SK-N-SH (cell line): ENCODE results near the gene LPAR1.

Experiments
- ELF1 ChIP-seq: IDR thresholded peaks from 2 replicates; pipeline ENCODE4 v1.4.0; 2012
- EZH2phosphoT487 ChIP-seq: fragments of 200-600 bp; sonication (generic); IDR thresholded peaks from 2 replicates; pipeline ENCODE4 v1.6.1; 2017; ENCODE audit warnings: low read depth, mixed run types, mild to moderate bottlenecking, antibody characterized with exemption, moderate library complexity, borderline replicate concordance
- GATA2 ChIP-seq: sonication (generic); formaldehyde crosslinking; IDR thresholded peaks from 2 replicates; pipeline ENCODE4 v1.5.0; 2020; ENCODE audit warnings: mild to moderate bottlenecking, missing genetic modification reagents
- NRF1 ChIP-seq: IDR thresholded peaks from 2 replicates; pipeline ENCODE4 v1.6.1; 2012; ENCODE audit warnings: low read depth, mild to moderate bottlenecking, low read length
- PBX3 ChIP-seq: IDR thresholded peaks from 2 replicates; pipeline ENCODE4; 2012
- RAD21 ChIP-seq: IDR thresholded peaks from 2 replicates; pipeline ENCODE4 v1.6.1; 2012; ENCODE audit warnings: mild to moderate bottlenecking, low read length
- REST ChIP-seq: IDR thresholded peaks from 2 replicates; pipeline ENCODE4 v1.6.1; 2012; ENCODE audit warnings: mild to moderate bottlenecking, low read depth, low read length, moderate library complexity
- SIN3A ChIP-seq: IDR thresholded peaks from 2 replicates; pipeline ENCODE4 v1.6.1; 2012; ENCODE audit warnings: low read depth, mild to moderate bottlenecking, low read length, moderate library complexity, borderline replicate concordance
- SMC3 ChIP-seq: IDR thresholded peaks from 2 replicates; pipeline ENCODE4 v1.6.1; 2012; ENCODE audit warnings: low read depth, low read length, improper control_type of control experiment
- YY1 ChIP-seq: IDR thresholded peaks from 2 replicates; pipeline ENCODE4 v1.4.0; 2012; ENCODE audit warnings: low read depth, mild to moderate bottlenecking
- ZBTB33 ChIP-seq: IDR thresholded peaks from 2 replicates; pipeline ENCODE4 v1.4.0; 2012; ENCODE audit warnings: low read depth, borderline replicate concordance
- TF ChIP-seq, protein P1 (sequence below): IDR thresholded peaks from 2 replicates; pipeline ENCODE4 v1.4.0; 2012; ENCODE audit warnings: low read depth
- TF ChIP-seq, protein P2 (sequence below): fragments of 200-600 bp; sonication (generic); IDR thresholded peaks from 2 replicates; pipeline ENCODE4 v1.6.1; 2017; ENCODE audit warnings: antibody characterized with exemption, mild to moderate bottlenecking, moderate library complexity

- TF ChIP-seq ZBTB33 (no peak), EZH2phosphoT487 (no peak), PBX3 (no peak), ELF1 (no peak), RAD21 (no peak), GATA2 (CRISPR knock-in tag) (no peak), SMC3 (no peak), NRF1 (no peak), YY1 (no peak), REST (no peak), SIN3A (no peak)
- TF ChIP-seq, protein P1, sequence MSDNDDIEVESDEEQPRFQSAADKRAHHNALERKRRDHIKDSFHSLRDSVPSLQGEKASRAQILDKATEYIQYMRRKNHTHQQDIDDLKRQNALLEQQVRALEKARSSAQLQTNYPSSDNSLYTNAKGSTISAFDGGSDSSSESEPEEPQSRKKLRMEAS = no peak
- TF ChIP-seq, protein P2, sequence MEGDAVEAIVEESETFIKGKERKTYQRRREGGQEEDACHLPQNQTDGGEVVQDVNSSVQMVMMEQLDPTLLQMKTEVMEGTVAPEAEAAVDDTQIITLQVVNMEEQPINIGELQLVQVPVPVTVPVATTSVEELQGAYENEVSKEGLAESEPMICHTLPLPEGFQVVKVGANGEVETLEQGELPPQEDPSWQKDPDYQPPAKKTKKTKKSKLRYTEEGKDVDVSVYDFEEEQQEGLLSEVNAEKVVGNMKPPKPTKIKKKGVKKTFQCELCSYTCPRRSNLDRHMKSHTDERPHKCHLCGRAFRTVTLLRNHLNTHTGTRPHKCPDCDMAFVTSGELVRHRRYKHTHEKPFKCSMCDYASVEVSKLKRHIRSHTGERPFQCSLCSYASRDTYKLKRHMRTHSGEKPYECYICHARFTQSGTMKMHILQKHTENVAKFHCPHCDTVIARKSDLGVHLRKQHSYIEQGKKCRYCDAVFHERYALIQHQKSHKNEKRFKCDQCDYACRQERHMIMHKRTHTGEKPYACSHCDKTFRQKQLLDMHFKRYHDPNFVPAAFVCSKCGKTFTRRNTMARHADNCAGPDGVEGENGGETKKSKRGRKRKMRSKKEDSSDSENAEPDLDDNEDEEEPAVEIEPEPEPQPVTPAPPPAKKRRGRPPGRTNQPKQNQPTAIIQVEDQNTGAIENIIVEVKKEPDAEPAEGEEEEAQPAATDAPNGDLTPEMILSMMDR = no peak
Observed at GRCh38 chr9:110928599-110928998, 109.7 kb downstream of the LPAR1 start.
